CD4-positive, alpha-beta T cell treated with Interleukin-17A for 1 hour (primary cell): Measurements from ENCODE around the gene NSRP1.
"Not testable (repeated sequence)": the region's sequence is repeated elsewhere in the genome, so short reads cannot be mapped to it uniquely, and the experiment has no call there.

Source experiments
- DNase-seq: peaks from one replicate; pipeline ENCODE4 v3.0.0-alpha.2; 2020

Gene NSRP1

DNA sequence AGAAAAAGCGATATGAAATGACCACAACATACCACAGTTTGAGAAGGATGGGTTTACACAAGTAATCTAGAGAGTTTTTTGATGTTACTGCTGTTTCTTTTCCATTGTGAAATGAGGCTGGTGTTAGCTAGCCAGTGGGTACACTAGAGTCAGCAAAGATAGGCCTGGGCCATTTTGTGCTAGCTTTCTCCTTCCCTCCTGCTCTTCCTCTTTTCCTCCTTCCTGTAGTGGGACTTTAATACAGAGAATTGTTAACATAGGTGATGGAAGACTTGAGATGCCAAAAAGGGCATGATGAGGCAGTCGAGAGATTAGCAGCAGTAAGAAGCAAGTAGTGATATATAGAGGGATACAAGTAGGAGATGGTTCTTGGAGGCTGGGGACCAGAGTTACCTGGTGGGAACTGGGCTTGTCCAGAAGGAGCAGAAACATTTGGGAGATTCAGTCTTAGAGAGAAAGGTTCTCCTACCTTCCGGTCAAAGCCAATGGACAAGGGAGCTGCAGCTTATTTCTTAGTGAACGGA is 7.7 kb downstream of the NSRP1 start:
- no peak for DNase-seq

DNA sequence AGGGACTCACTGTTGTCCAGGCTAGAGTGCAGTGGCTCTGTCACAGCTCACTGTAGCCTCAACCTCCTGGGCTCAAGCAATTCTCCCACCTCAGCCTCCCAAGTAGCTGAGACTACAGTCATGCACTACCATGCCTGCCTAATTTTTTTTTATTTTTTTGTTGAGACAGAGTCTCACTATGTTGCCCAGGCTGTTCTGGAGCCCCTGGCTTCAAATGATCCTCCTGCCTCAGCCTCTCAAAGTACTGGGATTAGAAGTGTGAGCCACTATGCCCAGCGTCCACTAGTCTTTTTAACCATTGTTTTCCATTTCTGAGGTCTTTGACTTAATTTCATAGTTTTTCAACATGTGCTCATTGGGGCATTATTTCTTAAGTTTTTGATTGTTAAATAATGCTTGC is 13.5 kb downstream of the NSRP1 start:
- no peak for DNase-seq

DNA sequence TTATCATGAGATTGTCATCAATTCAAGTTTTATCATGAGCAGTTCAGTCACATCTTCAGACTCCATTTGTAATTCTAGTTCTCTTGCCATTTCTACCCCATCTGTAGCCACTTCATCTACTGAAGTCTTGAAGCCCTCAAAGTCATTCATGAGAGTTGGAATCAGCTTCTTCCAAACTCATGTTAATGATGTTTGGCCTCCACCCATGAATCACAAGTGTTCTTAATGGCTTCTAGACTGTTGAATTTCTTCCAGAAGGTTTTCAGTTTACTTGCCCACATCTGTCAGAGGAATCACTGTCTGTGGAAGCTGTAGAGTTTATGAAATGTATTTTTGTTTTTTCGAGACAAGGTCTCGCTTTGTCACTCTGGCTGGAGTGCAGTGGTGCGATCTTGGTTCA is 16.0 kb downstream of the NSRP1 start:
- DNase-seq = no peak

DNA sequence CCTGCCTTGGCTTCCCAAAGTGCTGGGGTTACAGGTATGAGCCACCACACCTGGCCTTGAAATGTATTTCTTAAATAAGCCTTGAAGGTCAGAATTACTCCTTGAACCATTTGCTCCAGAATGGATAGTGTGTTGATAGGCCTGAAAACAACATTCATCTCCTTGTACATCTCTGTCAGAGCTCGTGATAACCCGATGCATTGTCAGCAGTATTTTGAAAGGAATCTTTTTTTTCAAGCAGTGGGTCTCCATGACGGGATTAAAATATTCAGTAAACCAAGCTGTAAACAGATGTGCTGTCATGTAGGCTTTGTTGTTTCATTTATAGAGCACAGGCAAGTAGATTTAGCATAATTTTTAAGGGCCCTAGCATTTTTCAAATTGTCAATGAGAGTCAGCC is 16.6 kb downstream of the NSRP1 start:
- DNase-seq = no peak

DNA sequence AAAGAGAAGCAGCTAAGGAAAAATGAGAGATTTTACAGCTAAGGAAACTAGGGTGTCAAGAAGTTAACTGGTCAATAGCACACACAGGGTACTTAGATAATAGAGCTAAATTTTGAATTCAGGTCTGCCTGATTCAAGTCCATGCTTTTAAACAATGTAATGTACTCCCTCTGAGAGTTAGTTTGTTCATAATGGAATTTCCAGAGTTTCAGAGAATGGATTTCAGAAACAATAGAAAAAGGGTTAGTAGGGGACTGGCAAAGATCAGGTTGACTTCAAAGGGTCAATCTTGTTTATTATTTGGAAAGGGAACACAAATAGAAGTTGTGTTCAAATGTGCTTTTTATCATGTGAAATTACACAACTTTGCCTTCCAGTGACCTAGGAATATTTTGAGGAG is 17.9 kb downstream of the NSRP1 start:
- DNase-seq = no peak

DNA sequence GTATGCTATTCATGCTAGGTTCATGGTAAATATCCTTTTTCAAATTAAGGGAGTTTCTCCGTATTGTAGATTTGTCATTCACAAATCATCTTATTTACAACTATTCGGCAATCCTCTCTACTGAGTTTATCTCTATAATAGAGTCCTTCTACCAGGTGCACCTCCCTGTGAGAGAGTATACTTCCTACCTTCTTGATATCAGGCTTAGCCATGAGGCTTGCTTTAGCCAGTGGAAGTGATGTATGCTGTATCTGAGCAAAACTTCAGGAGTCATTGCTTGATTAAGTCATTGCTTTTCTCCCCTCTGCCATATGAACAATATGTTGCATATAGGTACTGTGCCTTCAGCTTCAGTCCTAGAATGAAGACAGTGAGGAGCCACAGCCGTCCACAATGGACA is 20.5 kb downstream of the NSRP1 start:
- DNase-seq = no peak

DNA sequence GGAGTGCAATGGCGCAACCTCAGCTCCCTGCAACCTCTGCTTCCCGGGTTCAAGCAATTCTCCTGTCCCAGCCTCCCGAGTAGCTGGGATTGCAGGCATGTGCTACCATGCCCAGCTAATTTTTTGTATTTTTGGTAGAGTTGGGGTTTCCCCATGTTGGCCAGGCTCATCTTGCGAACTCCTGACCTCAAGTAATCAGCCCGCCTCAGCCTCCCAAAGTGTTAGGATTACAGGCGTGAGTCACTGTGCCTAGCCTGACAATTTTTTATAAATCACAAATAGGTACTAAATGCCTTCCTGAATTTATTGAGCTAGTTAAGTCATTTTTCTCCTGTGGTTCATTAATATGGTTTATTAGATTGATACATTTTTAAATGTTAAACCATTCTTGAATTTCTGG is 31.2 kb downstream of the NSRP1 start:
- not testable (repeated sequence) for DNase-seq

DNA sequence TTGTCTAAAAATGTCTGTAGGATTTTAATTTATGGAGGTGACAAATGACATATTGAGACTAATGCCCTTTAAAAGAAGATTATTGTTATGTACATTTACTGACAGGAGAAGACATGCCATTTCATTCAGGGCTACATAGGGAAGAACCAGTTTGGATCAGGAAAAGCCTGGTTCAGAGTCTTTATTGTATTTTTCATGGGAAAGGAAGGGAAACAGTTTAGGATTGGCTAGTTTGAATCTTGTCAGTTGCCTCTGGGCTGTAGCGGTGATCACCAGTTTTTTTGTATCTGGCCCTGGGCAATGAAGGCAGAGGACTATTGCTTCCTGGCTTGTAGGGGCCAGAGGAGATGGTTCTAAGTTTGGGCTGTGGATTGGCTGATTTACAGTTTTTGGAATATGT is 31.8 kb downstream of the NSRP1 start:
- DNase-seq = no peak

DNA sequence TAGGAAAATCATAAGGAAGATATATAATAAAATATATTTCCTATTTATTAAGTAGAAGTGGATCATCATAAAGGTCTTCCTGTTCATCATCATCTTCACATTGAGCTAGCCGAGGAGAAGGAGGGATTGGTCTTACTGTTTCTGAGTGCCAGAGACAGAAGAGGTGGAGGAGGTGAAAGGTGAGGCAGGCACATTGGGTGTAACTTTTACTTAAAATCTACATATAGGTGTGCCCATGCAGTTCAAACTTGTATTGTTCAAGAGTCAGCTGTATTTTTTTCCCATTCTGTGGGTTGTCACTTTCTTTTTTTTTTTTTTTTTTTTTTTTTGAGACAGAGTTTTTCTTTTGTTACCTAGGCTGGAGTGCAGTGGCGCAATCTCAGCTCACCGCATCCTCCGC is 34.9 kb downstream of the NSRP1 start:
- no peak for DNase-seq

DNA sequence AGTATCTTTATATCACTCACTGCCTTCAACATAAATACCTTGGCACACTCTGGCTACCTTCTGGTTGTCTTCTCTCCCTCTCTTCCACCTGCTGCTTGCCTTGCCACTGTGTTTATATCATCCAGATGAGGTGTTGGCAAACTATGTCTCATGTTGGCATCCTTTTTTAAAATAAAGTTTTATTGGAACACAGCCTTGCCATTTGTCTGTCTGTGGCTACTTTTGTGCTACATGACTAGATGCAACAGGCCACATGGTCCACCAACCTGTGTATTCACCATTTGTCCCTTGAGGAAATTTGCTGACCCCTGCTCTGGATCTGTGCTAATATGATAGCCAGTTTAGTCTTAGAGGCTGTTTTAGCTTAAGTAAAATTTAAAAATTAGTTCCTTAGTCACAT is 36.8 kb downstream of the NSRP1 start:
- DNase-seq = no peak

DNA sequence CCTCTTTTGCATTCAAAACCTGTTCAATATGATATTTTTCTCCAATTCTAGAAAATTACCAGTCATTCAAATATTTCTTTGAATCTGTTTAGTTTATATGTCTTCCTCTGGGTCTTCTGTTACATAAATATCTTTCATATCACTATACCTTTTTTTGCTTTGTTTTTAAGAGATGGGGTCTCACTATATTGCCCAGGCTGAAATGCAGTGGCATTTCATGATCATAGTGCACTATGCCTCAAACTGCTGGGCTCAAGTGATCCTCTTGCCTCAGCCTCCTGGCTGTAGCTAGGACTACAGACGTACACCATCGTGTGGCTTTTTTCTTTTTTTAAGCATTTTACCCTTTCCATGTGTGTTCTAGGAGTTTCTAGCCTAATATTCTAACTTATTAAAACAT is 38.8 kb downstream of the NSRP1 start:
- DNase-seq = no peak

DNA sequence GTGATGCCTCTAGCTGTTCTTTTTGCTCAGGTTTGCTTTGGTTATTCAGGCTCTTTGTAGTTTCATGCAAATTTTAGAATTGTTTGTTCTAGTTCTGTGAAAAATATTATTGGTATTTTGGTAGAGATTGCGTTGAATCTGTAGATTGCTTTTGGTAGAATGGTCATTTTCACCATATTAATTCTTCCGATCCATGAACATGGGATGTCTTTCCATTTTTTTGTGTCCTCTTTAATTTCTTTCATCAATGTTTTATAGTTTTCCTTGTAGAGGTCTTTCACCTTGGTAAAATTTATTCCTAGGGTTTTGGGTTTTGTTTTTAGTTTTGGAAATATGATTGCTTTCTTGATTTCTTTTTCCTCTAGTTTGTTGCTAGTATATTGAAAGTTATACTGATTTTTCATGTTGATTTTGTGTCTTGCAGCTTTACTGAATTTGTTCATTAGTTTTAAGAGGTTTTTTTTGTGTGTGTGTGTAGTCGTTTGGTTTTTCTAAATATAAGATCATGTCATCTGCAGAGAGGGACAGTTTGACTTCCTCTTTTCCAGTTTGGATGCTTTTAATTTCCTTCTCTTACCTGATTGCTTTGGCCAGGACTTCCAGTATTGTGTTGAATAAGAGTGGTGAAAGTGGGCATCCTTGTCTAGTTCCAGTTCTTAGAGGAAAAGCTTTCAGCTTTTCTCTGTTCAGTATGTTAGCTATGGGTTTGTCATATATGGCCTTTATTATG is 42.4 kb downstream of the NSRP1 start:
- no peak for DNase-seq

DNA sequence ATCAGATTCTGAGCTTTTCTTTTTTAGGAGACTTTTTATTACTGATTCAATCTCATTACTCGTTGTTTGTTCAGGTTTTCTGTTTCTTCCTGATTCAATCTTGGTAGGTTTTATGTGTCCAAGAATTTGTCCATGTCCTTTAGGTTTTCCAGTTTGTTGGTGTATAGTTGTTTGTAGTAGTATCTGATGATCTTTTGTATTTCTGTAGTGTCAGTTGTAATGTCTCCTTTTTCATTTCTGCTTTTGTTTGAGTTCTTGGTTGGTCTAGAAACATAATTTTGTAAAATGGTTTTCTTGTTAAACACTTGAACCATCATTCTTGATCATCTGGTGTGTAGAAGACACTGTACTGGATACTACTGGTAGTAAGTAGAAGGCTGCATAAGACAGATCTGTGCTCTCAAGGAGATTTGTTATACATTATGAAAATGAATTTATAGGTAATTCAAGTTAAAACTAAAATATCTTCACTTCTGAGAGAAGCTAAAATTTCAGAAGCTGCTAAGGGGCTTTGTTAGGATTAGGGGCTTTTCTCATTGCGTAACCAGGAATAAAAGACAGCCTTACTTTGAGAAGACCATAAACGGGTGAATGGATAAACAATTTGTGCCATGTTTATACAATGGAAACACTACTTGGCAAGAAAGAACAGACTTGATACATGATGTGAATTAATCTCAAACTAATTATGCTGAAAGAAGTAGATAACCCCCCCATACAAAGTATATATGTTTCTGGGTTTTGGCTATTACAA is 44.0 kb downstream of the NSRP1 start:
- no peak for DNase-seq

DNA sequence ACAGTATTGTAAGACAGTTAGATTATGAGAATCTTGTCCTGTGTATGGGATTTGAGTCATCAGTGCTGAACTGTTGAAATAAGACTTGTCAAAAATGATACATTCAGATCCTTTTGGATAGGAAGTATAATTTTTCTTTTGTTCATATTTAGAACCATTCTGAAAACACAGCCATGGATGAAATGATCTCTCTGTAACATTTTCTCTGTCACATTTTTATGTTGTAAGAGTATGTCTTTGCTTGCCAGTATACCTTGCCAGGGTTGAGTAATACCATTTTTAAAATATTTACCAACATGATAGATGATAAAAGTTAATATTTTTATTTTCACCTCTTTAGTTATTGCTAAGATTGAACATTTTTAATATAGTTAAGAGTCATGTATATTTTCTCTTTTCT is 45.0 kb downstream of the NSRP1 start:
- no peak for DNase-seq

DNA sequence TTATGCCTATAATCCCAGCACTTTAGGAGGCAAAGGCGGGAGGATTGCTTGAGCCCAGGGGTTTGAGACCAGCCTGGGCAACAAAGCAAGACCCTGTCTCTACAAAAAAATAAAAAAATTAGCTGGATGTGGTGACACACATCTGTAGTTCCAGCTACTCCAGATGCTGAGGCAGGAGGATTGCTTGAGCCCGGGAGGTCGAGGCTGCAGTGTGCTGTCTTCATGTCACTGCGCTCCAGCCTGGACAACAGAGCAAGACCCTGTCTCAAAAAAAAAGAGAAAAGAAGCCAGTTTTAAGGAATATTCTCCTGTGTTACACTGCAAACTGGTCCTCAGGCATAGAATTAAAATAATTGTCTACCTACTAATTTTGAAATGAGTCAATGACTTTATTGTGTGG is 47.9 kb downstream of the NSRP1 start:
- no peak for DNase-seq

DNA sequence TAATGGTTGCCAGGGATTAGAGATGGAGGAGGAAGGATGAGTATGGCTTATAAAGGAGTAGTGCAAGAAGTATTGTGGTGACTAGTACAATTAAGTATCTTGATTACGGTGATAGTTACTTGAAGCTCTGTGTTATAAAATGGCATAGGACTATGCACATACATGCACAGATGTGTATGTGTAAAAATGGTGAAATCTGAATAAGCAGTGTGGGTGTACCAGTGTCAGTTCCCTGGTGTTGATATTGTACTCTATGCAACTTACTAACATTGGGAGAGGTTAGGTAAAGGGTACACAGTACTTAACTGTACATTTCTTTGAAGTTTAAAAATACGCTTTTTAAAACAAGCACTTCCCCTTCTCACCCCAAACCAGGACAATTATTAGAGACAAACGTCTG is 48.5 kb downstream of the NSRP1 start:
- DNase-seq = no peak

DNA sequence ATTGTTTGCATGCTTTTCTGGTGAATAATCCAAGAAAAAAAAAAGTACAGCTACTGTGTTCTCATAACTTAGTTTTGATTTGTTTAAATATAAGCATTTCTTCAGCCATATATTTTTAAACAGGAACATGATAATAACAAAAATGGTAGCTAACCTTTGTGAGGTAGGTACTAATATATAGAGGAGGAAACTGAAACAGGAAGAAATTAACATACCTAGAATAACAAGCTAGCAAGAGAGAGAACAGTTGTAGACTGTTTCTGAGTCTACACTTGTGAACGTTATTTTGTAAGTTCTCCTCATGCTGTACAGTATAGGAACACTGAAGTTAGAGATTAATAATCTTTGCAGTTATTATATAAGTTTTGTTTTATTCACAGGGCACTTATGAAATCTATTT is 49.3 kb downstream of the NSRP1 start:
- DNase-seq = no peak

DNA sequence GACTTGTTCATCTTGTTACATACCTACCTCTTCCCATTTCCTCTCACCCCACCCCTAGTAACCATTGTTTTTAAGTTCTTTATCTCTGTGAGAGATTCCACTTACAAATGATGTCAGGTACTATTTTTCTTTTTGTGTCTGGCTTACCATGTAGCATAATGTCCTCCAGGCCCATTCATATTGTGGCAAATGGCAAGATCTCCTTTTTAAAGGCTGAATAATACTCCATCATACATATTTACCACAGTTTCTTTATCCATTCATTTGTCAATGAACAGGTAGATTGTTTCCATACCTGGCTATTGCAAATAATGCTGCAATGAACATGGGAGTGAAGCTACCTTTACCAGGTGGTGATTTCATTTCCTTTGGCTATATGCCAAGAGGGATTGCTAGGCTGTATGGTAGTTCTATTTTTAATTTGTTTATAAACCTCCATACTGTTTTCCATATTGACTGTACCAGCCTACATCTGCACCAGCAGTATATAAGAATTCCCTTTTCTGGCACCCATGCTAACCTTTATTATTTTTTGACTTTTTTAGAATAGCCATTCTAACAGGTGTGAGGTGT is 53.9 kb downstream of the NSRP1 start:
- DNase-seq = no peak

DNA sequence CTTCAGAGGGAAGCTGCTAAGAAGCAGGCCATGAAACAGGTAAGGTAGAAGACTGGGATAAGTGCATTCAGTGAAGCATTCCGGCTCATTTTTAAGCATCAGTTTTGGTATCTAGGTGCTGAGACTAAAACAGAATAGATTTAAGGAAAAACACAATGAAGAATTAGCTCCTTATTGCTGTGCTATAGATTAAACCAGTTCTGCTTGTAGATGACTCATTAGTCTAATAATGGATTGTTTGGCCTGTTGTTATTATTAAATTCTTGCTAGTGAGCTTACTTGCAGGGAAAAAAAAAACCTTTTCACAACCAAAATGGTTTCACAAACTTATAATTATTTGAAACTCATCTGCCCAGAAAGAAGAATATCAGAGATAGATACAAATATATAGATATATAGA is 55.9 kb downstream of the NSRP1 start:
- DNase-seq = no peak

DNA sequence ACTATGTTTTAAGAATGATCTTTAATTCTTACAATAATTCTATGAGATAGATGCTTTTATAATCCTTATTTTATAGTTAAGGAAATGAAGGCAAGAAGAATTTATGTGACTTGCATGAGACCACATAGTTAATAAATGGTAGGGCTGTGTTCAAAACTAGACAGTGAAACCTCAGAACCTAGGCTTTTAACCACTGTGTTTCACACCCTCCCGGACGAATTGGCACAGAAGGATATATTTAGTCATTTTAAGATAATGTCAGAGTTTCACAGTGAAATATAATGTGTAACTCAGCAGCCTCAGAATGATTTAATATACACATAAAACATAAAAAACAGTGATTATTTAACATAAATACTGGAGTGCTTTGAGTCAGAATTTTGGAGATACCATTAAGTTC is 57.0 kb downstream of the NSRP1 start:
- no peak for DNase-seq

DNA sequence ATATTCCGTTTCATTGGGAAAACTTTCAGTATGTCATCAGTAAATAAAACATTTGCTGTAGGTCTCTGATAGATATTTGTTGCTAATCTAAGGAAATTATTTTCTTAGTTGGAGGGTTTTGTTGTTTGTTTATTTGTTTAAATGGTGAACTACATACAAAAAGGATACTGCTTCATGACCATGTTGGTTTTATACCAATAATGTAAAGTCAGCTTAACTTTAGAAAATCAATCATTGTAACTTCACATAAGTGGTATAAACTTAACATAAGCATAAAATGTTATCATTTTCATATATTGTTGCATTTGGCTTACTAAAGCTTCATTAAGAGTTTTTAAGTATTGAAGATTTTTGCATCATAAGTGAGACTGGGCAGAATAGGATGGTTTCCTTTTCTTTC is 57.9 kb downstream of the NSRP1 start:
- DNase-seq = no peak

DNA sequence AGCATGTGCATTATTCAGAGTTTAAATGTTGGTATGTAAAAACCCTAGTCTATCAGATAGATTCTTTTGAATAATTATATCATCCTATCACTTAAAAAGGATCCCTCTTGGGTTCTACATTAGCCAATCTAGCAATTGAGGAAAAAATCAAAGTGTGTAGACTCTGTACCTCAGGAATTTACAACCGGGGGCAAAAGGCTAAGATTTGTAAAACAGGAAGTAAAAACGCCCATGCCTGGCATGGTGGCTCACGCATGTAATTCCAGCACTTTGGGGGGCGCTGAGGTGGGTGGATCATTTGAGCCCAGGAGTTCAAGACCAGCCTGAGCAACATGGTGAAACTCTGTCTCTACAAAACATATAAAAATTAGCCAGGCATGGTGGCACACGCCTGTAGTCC is 60.2 kb downstream of the NSRP1 start:
- DNase-seq = no peak

DNA sequence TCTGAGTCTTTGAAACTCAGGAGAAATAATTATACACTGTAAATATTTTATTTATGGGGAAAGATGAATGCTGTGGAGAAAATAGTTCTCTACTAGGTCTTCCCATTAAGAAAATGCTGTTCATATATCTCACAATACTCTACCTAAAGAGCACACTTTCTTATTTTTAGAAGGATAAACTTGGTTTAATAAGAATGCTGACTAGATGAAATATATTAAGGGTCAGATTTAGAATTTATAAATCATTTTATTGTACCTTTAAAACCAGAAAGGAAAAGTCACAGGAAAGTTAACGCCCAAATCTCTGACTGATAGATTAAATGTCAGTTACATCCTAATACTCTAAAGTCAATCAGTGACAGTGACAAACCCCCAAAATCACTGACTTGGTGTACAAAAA is 70.1 kb downstream of the NSRP1 start:
- DNase-seq = no peak

DNA sequence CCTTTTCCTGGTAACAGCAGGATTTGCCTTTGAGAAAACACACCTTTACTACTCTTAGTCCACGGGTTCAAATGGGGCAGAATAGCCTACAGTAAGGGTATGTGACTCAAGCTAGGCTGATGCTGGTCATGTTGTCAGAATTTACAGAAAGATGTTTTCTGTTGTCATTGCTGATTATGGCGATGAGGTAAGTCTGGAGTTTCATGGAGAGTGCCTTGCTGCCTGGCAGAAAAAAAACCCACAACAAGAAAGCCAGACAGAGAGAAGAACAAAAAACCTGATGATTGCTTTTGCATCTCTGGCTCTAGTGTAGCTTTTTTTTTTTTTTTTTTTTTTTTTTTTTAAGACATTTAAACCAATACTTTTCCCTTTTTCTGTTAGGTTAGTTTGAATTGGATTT is 71.0 kb downstream of the NSRP1 start:
- DNase-seq = no peak
